Gastroesophageal sphincter (tissue), 3 donors: Measurements from ENCODE around the gene AVPR1A.

Experiments used
- CTCF ChIP-seq, 4 experiments: fragments of 200-600 bp in 2 of 4; fragments of 450-650 bp in 2 of 4; sonication (generic) in 1 of 4; IDR thresholded peaks; one replicate each; pipeline ENCODE4 v1.5.1; 2017 to 2019; ENCODE audit warnings: antibody characterized with exemption in 4 of 4, mild to moderate bottlenecking in 2 of 4, moderate library complexity in 2 of 4
- EP300 ChIP-seq: sonication (generic); formaldehyde crosslinking; IDR thresholded peaks from one replicate; pipeline ENCODE4 v1.6.1; 2017; ENCODE audit warnings: antibody characterized with exemption, mild to moderate bottlenecking
- POLR2A ChIP-seq, 2 donors: fragments of 450-650 bp; IDR thresholded peaks; one replicate each; pipeline ENCODE4 v1.6.1; 2017; ENCODE audit warnings: antibody characterized with exemption in 2 of 2, mild to moderate bottlenecking in 2 of 2, moderate library complexity in 1 of 2
- POLR2AphosphoS5 ChIP-seq: sonication (generic); formaldehyde crosslinking; IDR thresholded peaks from one replicate; pipeline ENCODE4 v1.6.1; 2017; ENCODE audit warnings: antibody characterized with exemption

GRCh38 chr12:63098851-63099250, 52.1 kb downstream of the AVPR1A start:
- TF ChIP-seq POLR2AphosphoS5: no peak
- no peak for TF ChIP-seq CTCF (IDR thresholded peaks at IDR 0.05)
- TF ChIP-seq EP300: no peak
- TF ChIP-seq POLR2A (IDR thresholded peaks at IDR 0.05): no peak
